Activated CD4-positive, CD25-positive, alpha-beta regulatory T cell treated with anti-CD3 and anti-CD28 coated beads, Interleukin-2, amount 50 U/mL, for 72 hours (primary cell): Measurements from ENCODE around the gene MCF2L2.

Experiments used
- DNase-seq: peaks from one replicate; pipeline ENCODE4 v3.0.0; 2021

MCF2L2 gene

DNA sequence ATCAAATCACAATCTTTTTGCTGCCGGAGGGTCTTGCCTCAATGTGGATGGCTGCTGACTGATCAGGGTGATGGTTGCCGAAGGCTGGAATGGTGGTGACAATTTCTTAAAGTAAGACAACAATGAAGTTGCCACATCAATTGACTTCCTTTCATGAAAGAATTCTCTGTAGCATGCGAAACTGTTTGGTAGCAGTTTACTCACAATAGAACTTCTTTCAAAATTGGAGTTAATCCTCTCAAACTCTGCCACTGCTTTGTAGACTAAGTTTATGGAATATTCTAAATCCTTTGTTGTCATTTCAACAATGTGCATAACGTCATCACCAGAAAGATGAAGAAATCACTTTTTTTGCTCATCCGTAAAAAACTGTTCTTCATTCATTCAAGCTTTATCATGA is 109.5 kb downstream of the MCF2L2 start:
- DNase-seq, result no peak

GRCh38 chr3:183317886-183318865 is 110.2 kb downstream of the MCF2L2 start:
- DNase-seq, result no peak

DNA sequence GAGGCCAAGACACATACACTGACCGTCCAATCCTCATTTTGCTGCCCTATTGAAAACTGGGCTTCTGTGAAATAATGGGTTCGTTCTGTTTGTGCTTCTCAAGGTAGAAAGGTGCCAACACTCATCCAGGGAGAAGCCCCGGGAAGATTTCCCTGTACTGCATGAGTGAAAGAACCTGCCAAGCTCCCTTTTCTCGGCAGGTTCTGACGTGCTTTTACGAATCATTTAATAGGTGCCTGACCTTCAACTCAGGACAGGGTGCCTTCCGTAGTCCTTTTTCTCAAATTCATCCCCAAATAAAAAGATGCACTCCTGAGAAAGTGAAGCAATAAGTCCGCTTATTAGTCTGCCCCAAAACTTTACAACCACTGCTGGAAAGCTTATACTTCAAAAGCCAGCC is 111.1 kb downstream of the MCF2L2 start:
- DNase-seq, result no peak

- no peak for DNase-seq
These were observed 112.7 kb downstream of the MCF2L2 start for GRCh38 chr3:183315739-183316138.

DNA sequence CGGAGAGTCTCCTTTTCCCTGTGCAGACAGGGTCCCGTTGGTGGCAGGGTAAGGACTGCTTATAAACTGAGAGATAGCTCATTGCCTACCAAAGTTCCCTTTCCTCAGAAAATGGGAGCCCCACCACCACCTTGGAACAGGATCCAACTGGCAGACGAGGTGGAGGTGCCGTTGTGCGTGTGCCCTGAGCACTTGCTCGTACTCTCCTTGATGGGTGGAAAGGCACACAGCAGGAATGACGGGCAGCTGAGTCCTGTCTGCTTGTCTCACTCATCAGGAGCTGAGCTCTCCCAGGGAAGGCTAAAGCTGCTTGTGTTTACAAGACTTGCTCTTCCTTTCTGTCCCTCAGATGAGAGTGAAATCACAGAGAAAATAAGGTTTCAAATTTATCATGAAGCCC is 114.7 kb downstream of the MCF2L2 start:
- DNase-seq, result no peak

- DNase-seq, result no peak
These were observed 115.1 kb downstream of the MCF2L2 start for GRCh38 chr3:183313351-183313750.

DNA sequence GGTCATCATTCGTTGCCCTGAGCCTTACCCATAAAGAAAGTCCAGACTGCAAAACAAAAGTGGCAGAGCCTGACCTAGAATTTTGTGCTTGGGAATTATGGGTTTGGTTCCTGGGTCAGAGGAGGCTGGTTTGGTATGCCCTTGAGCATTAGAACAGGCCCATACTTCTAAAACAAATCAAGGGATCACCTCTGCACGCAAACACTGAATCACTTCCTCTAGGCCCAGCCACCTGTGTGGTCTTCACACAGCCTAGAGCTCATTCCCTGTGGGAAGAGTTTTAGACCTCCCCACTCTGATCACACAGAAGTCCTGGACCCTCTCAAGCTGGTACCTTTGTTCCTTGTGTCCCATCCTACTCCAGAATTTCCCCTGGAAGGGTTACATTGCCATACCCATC is 116.0 kb downstream of the MCF2L2 start:
- no peak for DNase-seq

- no peak for DNase-seq
These were observed 117.5 kb downstream of the MCF2L2 start for GRCh38 chr3:183310936-183311335.

DNA sequence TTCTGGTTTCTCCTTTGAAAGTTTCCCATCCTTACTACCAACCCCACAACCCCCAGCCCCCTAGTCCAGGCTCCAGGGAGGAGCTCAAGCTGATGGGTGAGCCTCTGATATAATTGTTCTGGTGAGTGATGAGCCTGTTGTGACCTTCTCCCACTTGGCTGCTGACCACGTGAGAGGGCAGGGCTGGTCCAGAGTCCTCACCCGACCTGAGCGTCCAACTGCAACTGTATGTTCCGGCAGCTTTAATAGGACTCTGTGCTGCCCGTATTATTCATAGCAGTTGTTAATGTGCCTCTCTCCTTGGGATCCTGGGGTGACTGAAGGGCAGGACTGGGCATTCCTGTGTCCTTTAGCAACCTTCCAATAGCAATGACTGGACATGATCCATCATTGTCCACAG is 119.1 kb downstream of the MCF2L2 start:
- DNase-seq, result no peak

- DNase-seq, result no peak
These were observed 119.7 kb downstream of the MCF2L2 start for GRCh38 chr3:183308751-183309150.

GRCh38 chr3:183307749-183308148 is 120.7 kb downstream of the MCF2L2 start:
- DNase-seq, result no peak

- no peak for DNase-seq
These were observed 121.4 kb downstream of the MCF2L2 start for GRCh38 chr3:183306798-183307671.

DNA sequence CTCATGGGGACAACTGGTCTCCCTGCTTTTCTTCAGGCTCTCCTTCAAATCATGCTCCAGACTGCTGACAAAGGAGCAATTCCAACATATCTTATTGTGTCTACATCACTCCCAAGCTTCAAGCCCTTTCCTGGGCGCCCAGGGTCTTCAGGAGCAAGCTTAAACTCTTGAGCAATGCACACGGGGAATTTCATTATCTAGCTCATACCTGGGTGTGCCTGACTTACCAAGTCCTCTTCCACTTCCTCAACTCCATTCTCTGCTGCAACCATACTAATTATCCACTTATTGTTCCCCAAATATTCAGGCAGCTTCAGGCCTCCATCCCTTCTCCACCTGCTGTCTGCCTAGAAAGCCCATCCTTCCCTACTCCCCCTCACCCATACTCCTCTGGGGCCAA is 124.7 kb downstream of the MCF2L2 start:
- no peak for DNase-seq

DNA sequence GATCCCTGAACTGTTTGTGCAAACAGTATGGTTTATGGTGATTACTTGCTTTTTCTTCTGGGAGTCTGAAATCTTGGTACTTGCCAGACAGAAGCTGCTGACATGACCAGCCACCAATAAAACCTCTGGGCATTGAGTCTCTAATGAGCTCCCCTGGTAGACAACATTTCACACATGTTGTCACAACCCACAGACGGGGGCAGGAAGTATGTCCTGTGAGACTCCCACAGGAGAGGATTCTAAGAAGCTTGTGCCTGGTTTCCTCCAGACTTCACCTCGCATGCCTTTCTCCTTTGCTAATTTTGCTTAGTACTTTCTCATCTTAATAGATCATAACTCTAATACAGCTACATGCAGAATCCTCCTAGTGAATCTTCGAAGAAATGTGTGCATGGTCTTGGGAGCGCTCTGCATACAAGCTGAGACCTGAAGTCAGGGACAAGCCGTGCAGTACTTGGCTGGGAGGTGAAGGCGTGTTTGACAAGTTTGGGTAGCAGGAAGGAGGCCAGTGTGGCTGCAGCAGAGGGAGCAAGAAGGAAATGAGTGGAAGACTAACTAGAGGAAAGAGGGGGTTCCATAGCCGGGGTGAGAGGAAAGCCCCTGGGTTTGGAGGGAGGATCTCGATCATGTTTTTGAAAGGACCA is 126.4 kb downstream of the MCF2L2 start:
- no peak for DNase-seq

- no peak for DNase-seq
These were observed 127.3 kb downstream of the MCF2L2 start for GRCh38 chr3:183300996-183301562.

DNA sequence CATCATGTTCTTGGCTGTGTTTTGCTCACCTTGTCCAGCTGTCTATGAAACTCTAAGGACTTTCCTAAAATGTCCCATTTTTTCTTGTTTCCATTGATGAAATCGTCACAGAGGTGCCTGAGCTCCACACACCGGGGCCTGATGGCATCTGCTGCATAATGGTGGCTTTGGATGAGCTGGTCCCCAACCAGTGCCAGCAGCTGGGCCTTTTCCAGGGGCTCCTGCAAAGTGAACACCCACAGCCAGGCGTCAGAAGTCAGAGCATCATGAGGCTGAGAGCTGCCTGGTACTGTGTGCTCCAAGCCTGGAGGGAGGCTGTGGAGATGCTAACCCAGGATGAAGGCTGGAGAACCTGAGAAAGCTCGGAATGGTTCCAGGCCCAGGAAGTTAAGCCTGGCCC is 128.4 kb downstream of the MCF2L2 start:
- no peak for DNase-seq

DNA sequence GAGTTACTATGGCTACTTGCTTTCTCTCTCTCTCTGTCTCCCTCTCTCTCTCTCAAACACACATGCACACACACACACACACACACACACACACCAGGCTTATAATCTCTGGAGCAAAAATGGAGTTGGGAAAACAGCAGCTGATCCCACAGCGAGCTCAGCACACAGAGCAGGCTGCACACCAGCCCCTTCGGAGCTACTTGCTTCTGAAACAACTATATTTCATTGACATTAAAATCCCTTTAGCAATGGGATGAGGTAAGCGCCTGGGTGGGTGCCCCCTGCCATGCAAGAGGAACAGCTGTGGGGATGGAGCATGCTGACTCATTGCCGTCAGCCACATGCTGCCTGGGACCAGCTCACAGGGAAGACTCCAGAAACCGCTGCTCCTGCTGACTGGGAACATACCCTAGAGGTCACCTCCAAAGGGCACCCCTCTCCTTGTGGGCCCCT is 129.7 kb downstream of the MCF2L2 start:
- no peak for DNase-seq

GRCh38 chr3:183296944-183297343 is 131.5 kb downstream of the MCF2L2 start:
- no peak for DNase-seq

GRCh38 chr3:183295211-183295610 is 133.2 kb downstream of the MCF2L2 start:
- DNase-seq, result no peak

GRCh38 chr3:183293966-183294365 is 134.5 kb downstream of the MCF2L2 start:
- DNase-seq, result no peak

DNA sequence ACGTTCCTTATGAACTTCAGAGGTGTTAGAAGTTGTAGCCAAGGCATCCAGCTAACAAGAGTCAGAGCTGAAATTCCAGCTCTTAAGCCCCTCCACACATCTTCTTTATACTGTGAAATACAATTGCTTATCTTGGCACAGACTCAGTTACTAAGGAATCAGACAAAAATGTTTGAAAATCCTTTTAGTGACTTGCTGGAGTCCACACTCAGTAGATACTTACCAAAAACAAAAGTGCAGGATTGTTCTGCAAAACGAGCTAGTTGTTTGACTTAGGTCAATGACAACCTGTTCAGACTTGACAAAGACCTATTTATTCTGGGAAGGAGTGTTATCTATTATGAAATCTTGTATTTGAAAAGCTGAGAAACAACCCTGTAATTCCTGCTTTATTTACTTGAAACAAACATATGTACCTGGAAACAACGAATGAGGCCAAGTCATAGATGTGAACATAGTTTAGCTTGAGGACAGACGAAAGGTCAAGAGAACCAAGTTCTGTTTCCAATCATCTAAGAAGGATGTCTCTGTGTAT is 136.9 kb downstream of the MCF2L2 start:
- no peak for DNase-seq

- no peak for DNase-seq
These were observed 138.2 kb downstream of the MCF2L2 start for GRCh38 chr3:183290216-183290615.

DNA sequence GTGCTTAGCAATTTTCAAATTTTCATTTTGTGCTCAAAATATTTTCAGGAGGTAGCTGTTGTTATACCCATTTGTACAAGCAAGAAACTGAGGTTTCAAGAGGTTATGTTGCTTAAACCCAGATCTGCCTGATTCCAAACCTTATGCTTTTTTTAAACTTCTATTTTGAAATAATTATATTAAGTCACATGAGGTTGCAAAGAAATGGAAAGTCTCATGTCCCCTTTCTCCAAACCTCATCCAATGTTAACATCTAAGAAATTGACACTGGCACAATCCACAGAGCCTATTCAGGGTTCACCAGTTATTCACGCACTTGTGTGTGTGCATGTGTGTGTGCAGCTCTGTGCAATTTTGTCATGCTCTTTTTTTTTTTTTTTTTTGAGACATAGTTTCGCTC is 140.3 kb downstream of the MCF2L2 start:
- DNase-seq, result no peak
